Liver (tissue), 9 donors: ENCODE results near the gene HDC. TPM values are rescaled to one million over a fixed set of nuclear protein-coding genes. Genes with fewer than 3 reads are reported as not detected.

Source experiments
- DNase-seq: peaks from one replicate; pipeline ENCODE4 v3.0.0-alpha.2; 2017; ENCODE audit warnings: low spot score
- H3K27ac ChIP-seq, 2 donors: one replicate each; pipeline ENCODE4 v1.7.0; 2013; ENCODE audit warnings: inconsistent platforms in 2 of 2, low read length in 2 of 2, control low read depth in 1 of 2, low read depth in 1 of 2, mild to moderate bottlenecking in 1 of 2
- H3K27me3 ChIP-seq, 4 donors: one replicate each; pipeline versions ENCODE4 v1.6.1 to v1.7.0; 2013; ENCODE audit warnings: low read length in 3 of 4, inconsistent platforms in 1 of 4, mild to moderate bottlenecking in 1 of 4, moderate library complexity in 1 of 4; ENCODE audit not compliant: control insufficient read depth in 4 of 4, insufficient read depth in 4 of 4
- H3K36me3 ChIP-seq, 4 donors: one replicate each; pipeline versions ENCODE4 v1.6.1 to v1.7.0; 2013; ENCODE audit warnings: low read length in 3 of 4, mild to moderate bottlenecking in 3 of 4, low read depth in 1 of 4, moderate library complexity in 1 of 4; ENCODE audit not compliant: control insufficient read depth in 4 of 4, insufficient read depth in 3 of 4
- H3K4me1 ChIP-seq, 4 donors: one replicate each; pipeline versions ENCODE4 v1.6.1 to v1.7.0; 2013; ENCODE audit warnings: low read length in 3 of 4, mild to moderate bottlenecking in 3 of 4, moderate library complexity in 1 of 4; ENCODE audit not compliant: control insufficient read depth in 4 of 4, insufficient read depth in 4 of 4
- H3K4me3 ChIP-seq, 3 donors: one replicate each; pipeline versions ENCODE4 v1.6.1 to v1.7.0; 2013; ENCODE audit warnings: low read length in 3 of 3, control low read depth in 1 of 3, low read depth in 1 of 3, mild to moderate bottlenecking in 1 of 3
- H3K9ac ChIP-seq, 2 donors: one replicate each; pipeline ENCODE4 v1.7.0; 2013; ENCODE audit warnings: low read length in 2 of 2, mild to moderate bottlenecking in 2 of 2, moderate library complexity in 2 of 2, control low read depth in 1 of 2, low read depth in 1 of 2
- H3K9me3 ChIP-seq, 4 donors: one replicate each; pipeline versions ENCODE4 v1.6.1 to v1.7.0; 2013; ENCODE audit warnings: low read length in 3 of 4; ENCODE audit not compliant: control insufficient read depth in 4 of 4
- EGR1 ChIP-seq, 2 donors: IDR thresholded peaks; 2 replicates each; pipeline ENCODE4 v1.6.1; 2016 to 2018; ENCODE audit warnings: antibody characterized with exemption in 2 of 2, low read depth in 2 of 2
- FOXA1 ChIP-seq: IDR thresholded peaks from 2 replicates; pipeline ENCODE4 v1.6.1; 2016; ENCODE audit warnings: antibody characterized with exemption
- FOXA2 ChIP-seq: IDR thresholded peaks from 2 replicates; pipeline ENCODE4 v1.6.1; 2016; ENCODE audit warnings: antibody characterized with exemption
- GABPA ChIP-seq, 2 donors: IDR thresholded peaks in 1 of 2; conservative IDR thresholded peaks in 1 of 2; 2 replicates each; pipeline ENCODE4 v1.6.1; 2016; ENCODE audit warnings: antibody characterized with exemption in 2 of 2, mild to moderate bottlenecking in 1 of 2, moderate library complexity in 1 of 2
- JUND ChIP-seq, 2 donors: IDR thresholded peaks; 2 replicates each; pipeline ENCODE4 v1.6.1; 2016; ENCODE audit warnings: antibody characterized with exemption in 2 of 2
- NR2F2 ChIP-seq: IDR thresholded peaks from 2 replicates; pipeline ENCODE4 v1.6.1; 2016; ENCODE audit warnings: antibody characterized with exemption
- RXRA ChIP-seq, 2 donors: IDR thresholded peaks; 2 replicates each; pipeline ENCODE4 v1.6.1; 2017 to 2018; ENCODE audit warnings: antibody characterized with exemption in 2 of 2, mild to moderate bottlenecking in 1 of 2
- SP1 ChIP-seq: IDR thresholded peaks from 2 replicates; pipeline ENCODE4 v1.6.1; 2018; ENCODE audit warnings: antibody characterized with exemption, mild to moderate bottlenecking
- TAF1 ChIP-seq: conservative IDR thresholded peaks from 2 replicates; pipeline ENCODE4 v1.6.1; 2016; ENCODE audit warnings: antibody characterized with exemption, mild to moderate bottlenecking
- YY1 ChIP-seq: IDR thresholded peaks from 2 replicates; pipeline ENCODE4 v1.6.1; 2016; ENCODE audit warnings: antibody characterized with exemption, mild to moderate bottlenecking
- WGBS: extraction: QIAGEN DNeasy Blood & Tissue Kit; methylation state at CpG from one replicate; pipeline ENCODE4 v1.1.7; 2013; 5-methylcytosine and 5-hydroxymethylcytosine counted together
- polyA plus RNA-seq, 2 donors: library from polyadenylated mRNA; stranded (reverse) in 1 of 2; unstranded in 1 of 2; fragments of 200-250 nt in 1 of 2; fragments of >200 nt in 1 of 2; fragmentation: Nextera tagmentation in 1 of 2; extraction: Ambion mirVana in 1 of 2; gene quantifications; one replicate each; pipeline versions ENCODE4 v1.2.1 to v1.2.3, GENCODE V29; 2013 to 2015
- total RNA-seq, 2 donors: library from RNA; depleted of rRNA; stranded (reverse); fragments of >200 nt; gene quantifications; one replicate each; pipeline ENCODE4 v1.2.3, GENCODE V29; 2014
- TF ChIP-seq, protein P1 (sequence below): IDR thresholded peaks from 2 replicates; pipeline ENCODE4 v1.6.1; 2016; ENCODE audit warnings: antibody characterized with exemption
- TF ChIP-seq, protein P2 (sequence below): IDR thresholded peaks from 2 replicates; pipeline ENCODE4 v1.6.1; 2016; ENCODE audit warnings: antibody characterized with exemption, mild to moderate bottlenecking
- TF ChIP-seq, protein P3 (sequence below): IDR thresholded peaks from 2 replicates; pipeline ENCODE4 v1.6.1; 2016; ENCODE audit warnings: antibody characterized with exemption
- TF ChIP-seq, protein P4 (sequence below): fragments of 150-350 bp; IDR thresholded peaks from 2 replicates; pipeline ENCODE4 v1.5.1; 2017; ENCODE audit warnings: improper control_type of control experiment, low read depth, low read length; ENCODE audit not compliant: missing input control
- TF ChIP-seq, protein P5 (sequence below): IDR thresholded peaks from 2 replicates; pipeline ENCODE4 v1.6.1; 2016; ENCODE audit warnings: antibody characterized with exemption
- donor health status: healthy.
- donor health status: healthy.
- donor health status: healthy.
- donor health status: healthy.
- donor health status: healthy.

The HDC gene
- total and polyA plus RNA-seq, 4 donors = 0.07 to 3.0 (median 0.78) TPM

DNA sequence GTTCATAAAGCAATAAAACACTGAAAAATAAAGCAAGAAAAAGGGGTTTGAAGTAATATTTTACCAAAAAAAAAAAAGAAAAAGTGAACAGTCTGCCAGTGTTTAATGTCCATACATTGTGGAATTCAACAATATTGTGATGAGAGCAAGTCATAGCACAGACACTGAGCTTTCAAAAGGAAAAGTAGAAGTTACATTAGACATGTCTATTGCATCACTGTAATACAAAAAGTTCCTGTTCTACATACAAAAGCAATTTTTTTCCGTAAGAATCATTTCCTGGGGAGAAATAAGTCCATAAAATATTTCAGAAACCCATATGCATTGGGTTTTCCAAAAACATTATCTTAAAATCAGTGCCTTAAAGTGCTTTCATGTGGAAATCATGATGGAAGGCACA is 11.8 kb upstream of the HDC start (continued):
- TF ChIP-seq, protein P1, sequence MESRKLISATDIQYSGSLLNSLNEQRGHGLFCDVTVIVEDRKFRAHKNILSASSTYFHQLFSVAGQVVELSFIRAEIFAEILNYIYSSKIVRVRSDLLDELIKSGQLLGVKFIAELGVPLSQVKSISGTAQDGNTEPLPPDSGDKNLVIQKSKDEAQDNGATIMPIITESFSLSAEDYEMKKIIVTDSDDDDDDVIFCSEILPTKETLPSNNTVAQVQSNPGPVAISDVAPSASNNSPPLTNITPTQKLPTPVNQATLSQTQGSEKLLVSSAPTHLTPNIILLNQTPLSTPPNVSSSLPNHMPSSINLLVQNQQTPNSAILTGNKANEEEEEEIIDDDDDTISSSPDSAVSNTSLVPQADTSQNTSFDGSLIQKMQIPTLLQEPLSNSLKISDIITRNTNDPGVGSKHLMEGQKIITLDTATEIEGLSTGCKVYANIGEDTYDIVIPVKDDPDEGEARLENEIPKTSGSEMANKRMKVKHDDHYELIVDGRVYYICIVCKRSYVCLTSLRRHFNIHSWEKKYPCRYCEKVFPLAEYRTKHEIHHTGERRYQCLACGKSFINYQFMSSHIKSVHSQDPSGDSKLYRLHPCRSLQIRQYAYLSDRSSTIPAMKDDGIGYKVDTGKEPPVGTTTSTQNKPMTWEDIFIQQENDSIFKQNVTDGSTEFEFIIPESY = no peak
- no peak for TF ChIP-seq NR2F2
- TF ChIP-seq YY1 = no peak

DNA sequence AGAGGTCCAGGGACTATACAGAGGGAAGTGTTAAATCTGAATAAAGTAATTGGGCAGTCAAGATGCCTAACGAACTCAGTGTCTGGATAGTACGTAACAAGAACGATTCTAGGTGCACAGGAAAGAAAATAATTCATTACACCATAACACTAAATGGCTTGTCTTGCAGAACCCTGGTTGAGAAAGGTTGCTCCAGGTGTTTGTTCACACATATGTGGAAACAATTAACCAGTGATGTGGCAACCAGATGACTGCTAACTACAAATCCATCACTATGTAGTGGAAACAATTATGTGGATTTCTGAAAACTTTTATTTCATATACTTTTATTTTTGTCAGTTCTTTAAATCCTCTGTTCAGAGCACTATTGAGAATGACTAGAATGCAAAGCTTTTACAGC is 10.4 kb upstream of the HDC start:
- 74% methylated on average over 3 of the region's 3 CpGs for WGBS
- no peaks in the 10 kb centered on the region for H3K9me3 ChIP-seq
- H3K36me3 ChIP-seq = peaks cover 0 to 3% (median 0%) of the 10 kb centered on the region in 4 donors
- TF ChIP-seq EGR1 (IDR thresholded peaks at IDR 0.05; ENCODE audit: low read depth in 2 of 2) (no peak), GABPA (IDR thresholded peaks at IDR 0.05 in 1 of 2, conservative IDR thresholded peaks at IDR 0.05 in 1 of 2) (no peak), JUND (IDR thresholded peaks at IDR 0.05) (no peak), SP1 (no peak), TAF1 (no peak), RXRA (IDR thresholded peaks at IDR 0.05) (no peak), FOXA2 (no peak), NR2F2 (no peak)
- TF ChIP-seq, protein P2, sequence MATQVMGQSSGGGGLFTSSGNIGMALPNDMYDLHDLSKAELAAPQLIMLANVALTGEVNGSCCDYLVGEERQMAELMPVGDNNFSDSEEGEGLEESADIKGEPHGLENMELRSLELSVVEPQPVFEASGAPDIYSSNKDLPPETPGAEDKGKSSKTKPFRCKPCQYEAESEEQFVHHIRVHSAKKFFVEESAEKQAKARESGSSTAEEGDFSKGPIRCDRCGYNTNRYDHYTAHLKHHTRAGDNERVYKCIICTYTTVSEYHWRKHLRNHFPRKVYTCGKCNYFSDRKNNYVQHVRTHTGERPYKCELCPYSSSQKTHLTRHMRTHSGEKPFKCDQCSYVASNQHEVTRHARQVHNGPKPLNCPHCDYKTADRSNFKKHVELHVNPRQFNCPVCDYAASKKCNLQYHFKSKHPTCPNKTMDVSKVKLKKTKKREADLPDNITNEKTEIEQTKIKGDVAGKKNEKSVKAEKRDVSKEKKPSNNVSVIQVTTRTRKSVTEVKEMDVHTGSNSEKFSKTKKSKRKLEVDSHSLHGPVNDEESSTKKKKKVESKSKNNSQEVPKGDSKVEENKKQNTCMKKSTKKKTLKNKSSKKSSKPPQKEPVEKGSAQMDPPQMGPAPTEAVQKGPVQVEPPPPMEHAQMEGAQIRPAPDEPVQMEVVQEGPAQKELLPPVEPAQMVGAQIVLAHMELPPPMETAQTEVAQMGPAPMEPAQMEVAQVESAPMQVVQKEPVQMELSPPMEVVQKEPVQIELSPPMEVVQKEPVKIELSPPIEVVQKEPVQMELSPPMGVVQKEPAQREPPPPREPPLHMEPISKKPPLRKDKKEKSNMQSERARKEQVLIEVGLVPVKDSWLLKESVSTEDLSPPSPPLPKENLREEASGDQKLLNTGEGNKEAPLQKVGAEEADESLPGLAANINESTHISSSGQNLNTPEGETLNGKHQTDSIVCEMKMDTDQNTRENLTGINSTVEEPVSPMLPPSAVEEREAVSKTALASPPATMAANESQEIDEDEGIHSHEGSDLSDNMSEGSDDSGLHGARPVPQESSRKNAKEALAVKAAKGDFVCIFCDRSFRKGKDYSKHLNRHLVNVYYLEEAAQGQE = no peak
- TF ChIP-seq, protein P3, sequence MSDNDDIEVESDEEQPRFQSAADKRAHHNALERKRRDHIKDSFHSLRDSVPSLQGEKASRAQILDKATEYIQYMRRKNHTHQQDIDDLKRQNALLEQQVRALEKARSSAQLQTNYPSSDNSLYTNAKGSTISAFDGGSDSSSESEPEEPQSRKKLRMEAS = no peak
- TF ChIP-seq, protein P4, sequence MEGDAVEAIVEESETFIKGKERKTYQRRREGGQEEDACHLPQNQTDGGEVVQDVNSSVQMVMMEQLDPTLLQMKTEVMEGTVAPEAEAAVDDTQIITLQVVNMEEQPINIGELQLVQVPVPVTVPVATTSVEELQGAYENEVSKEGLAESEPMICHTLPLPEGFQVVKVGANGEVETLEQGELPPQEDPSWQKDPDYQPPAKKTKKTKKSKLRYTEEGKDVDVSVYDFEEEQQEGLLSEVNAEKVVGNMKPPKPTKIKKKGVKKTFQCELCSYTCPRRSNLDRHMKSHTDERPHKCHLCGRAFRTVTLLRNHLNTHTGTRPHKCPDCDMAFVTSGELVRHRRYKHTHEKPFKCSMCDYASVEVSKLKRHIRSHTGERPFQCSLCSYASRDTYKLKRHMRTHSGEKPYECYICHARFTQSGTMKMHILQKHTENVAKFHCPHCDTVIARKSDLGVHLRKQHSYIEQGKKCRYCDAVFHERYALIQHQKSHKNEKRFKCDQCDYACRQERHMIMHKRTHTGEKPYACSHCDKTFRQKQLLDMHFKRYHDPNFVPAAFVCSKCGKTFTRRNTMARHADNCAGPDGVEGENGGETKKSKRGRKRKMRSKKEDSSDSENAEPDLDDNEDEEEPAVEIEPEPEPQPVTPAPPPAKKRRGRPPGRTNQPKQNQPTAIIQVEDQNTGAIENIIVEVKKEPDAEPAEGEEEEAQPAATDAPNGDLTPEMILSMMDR = no peak
- H3K4me1 ChIP-seq = peaks cover 0 to 1% (median 0%) of the 10 kb centered on the region in 4 donors
- H3K27ac ChIP-seq = no peak overlapping the region
- H3K4me3 ChIP-seq = no peak overlapping the region
- H3K9ac ChIP-seq = no peak overlapping the region
- no peak for DNase-seq
- no peaks in the 10 kb centered on the region for H3K27me3 ChIP-seq

DNA sequence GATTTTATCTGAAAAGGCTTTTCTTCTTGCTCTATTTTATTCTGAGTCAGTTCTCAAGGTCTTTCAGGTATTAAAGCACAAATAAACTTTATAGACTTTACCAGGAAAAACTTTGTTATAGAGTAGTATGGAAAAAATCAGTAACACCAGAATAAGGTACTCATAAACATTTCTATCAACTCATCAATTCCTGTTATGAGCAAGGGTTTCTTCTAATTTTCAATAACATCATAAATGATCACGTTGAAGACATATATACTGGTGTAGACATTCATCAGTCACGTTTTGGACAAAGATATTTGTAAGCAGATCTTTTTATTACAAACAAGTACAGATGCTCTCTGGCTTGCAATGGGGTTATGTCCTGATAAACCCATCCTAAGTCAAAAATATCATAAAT is 9.6 kb upstream of the HDC start:
- no peaks in the 10 kb centered on the region for H3K9me3 ChIP-seq
- no peak for DNase-seq
- no peak overlapping the region for H3K9ac ChIP-seq
- no peak overlapping the region for H3K27ac ChIP-seq
- WGBS = 62% methylated on average over 2 of the region's 2 CpGs
- H3K27me3 ChIP-seq = no peaks in the 10 kb centered on the region
- H3K36me3 ChIP-seq = peaks cover 0 to 3% (median 0%) of the 10 kb centered on the region in 4 donors
- H3K4me1 ChIP-seq = peaks cover 0 to 1% (median 0%) of the 10 kb centered on the region in 4 donors
- H3K4me3 ChIP-seq = no peak overlapping the region
- TF ChIP-seq EGR1 (IDR thresholded peaks at IDR 0.05; ENCODE audit: low read depth in 2 of 2) = no peak
- TF ChIP-seq, protein P1 = no peak
- no peak for TF ChIP-seq YY1
- TF ChIP-seq RXRA (IDR thresholded peaks at IDR 0.05) = no peak
- TF ChIP-seq, protein P2 = no peak
- TF ChIP-seq, protein P3 = no peak
- no peak for TF ChIP-seq FOXA2
- TF ChIP-seq, protein P5, sequence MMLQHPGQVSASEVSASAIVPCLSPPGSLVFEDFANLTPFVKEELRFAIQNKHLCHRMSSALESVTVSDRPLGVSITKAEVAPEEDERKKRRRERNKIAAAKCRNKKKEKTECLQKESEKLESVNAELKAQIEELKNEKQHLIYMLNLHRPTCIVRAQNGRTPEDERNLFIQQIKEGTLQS = no peak
- no peak for TF ChIP-seq SP1
- TF ChIP-seq GABPA (IDR thresholded peaks at IDR 0.05 in 1 of 2, conservative IDR thresholded peaks at IDR 0.05 in 1 of 2) = no peak
- no peak for TF ChIP-seq FOXA1
